Endothelial cell of umbilical vein (primary cell): ENCODE data around the gene FREM1.

Experiments used
- EZH2 ChIP-seq: IDR thresholded peaks from 2 replicates; pipeline ENCODE4 v1.6.1; 2012; ENCODE audit warnings: borderline replicate concordance, low read depth, mild to moderate bottlenecking, moderate library complexity, low read length, inconsistent platforms; ENCODE audit not compliant: severe bottlenecking
- FOS ChIP-seq: IDR thresholded peaks from 2 replicates; pipeline ENCODE4 v1.6.1; 2011; ENCODE audit warnings: mild to moderate bottlenecking, low read length, moderate library complexity, borderline replicate concordance; ENCODE audit not compliant: insufficient read depth
- GATA2 ChIP-seq: IDR thresholded peaks from 2 replicates; pipeline ENCODE4 v1.7.0; 2011; ENCODE audit warnings: low read depth, mild to moderate bottlenecking, moderate library complexity, mixed read lengths, low read length; ENCODE audit not compliant: insufficient read length, insufficient read depth
- JUN ChIP-seq: IDR thresholded peaks from 2 replicates; pipeline ENCODE4 v1.6.1; 2011; ENCODE audit warnings: borderline replicate concordance, low read depth; ENCODE audit not compliant: insufficient read length, insufficient read depth
- MAX ChIP-seq: IDR thresholded peaks from 2 replicates; pipeline ENCODE4 v1.6.1; 2011; ENCODE audit not compliant: insufficient read depth, insufficient read length
- MYC ChIP-seq: IDR thresholded peaks from one replicate; pipeline ENCODE4 v1.6.1; 2011; ENCODE audit warnings: mild to moderate bottlenecking, low read depth, low read length
- POLR2A ChIP-seq: IDR thresholded peaks from 2 replicates; pipeline ENCODE4 v1.6.1; 2012; ENCODE audit warnings: low read depth, mild to moderate bottlenecking, control low read depth, low read length
- POLR2AphosphoS5 ChIP-seq: IDR thresholded peaks from 2 replicates; pipeline ENCODE4 v1.6.1; 2012; ENCODE audit warnings: low read depth, mild to moderate bottlenecking, control low read depth, low read length, moderate library complexity; ENCODE audit not compliant: insufficient read depth
- TF ChIP-seq, protein P1 (sequence below), 2 donors: IDR thresholded peaks; 1 replicate in 1 of 2; 2 replicates in 1 of 2; pipeline ENCODE4 v1.5.1; 2011; ENCODE audit warnings: low read length in 2 of 2, mild to moderate bottlenecking in 2 of 2, moderate library complexity in 2 of 2, control low read depth in 1 of 2, inconsistent platforms in 1 of 2, low read depth in 1 of 2; ENCODE audit not compliant: insufficient read depth in 1 of 2; ENCODE audit errors: extremely low read depth in 1 of 2

DNA sequence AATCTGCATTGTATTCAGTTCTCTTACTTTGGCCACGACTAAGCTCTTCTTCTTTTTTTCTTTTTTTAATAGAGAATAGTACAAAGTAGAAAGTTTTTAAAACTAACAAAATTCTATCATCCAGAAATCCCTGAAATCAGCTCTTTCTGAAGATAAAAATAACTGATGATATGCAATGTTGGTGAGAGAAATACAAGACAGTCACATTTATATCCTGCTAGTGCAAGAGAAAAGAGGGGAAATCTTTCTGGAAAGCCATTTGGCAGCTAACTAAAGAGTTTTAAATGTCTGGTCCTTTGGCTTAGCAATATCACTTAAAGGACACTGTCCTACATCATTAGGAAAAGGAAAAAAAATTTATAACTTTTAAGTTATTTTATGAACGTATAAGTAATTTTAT, 27.0 kb upstream of the FREM1 start:
- TF ChIP-seq POLR2A (no peak), MAX (no peak), MYC (no peak), EZH2 (no peak), POLR2AphosphoS5 (no peak), JUN (no peak), FOS (no peak), GATA2 (no peak)
- TF ChIP-seq, protein P1, sequence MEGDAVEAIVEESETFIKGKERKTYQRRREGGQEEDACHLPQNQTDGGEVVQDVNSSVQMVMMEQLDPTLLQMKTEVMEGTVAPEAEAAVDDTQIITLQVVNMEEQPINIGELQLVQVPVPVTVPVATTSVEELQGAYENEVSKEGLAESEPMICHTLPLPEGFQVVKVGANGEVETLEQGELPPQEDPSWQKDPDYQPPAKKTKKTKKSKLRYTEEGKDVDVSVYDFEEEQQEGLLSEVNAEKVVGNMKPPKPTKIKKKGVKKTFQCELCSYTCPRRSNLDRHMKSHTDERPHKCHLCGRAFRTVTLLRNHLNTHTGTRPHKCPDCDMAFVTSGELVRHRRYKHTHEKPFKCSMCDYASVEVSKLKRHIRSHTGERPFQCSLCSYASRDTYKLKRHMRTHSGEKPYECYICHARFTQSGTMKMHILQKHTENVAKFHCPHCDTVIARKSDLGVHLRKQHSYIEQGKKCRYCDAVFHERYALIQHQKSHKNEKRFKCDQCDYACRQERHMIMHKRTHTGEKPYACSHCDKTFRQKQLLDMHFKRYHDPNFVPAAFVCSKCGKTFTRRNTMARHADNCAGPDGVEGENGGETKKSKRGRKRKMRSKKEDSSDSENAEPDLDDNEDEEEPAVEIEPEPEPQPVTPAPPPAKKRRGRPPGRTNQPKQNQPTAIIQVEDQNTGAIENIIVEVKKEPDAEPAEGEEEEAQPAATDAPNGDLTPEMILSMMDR (IDR thresholded peaks at IDR 0.05; ENCODE audit: extremely low read depth in 1 of 2, insufficient read depth in 1 of 2, low read depth in 1 of 2, low read length in 2 of 2), result no peak
